Kidney epithelial cell (primary cell): ENCODE measurements around the gene SCN3B. TPM values are rescaled to one million over a fixed set of nuclear protein-coding genes. Genes with fewer than 3 reads are reported as not detected.

Experiments used
- DNase-seq: peaks from one replicate; pipeline ENCODE4 v3.0.0-alpha.2; 2010; ENCODE audit warnings: low read depth
- H3K27me3 ChIP-seq: 2 replicates; pipeline ENCODE4 v1.6.0; 2011; ENCODE audit warnings: low read length; ENCODE audit not compliant: control insufficient read depth, insufficient read depth
- H3K36me3 ChIP-seq: 2 replicates; pipeline ENCODE4 v1.5.1; 2011; ENCODE audit warnings: low read length; ENCODE audit not compliant: control insufficient read depth, insufficient read depth
- H3K4me3 ChIP-seq: 2 replicates; pipeline ENCODE4 v1.5.1; 2011; ENCODE audit warnings: low read depth, mild to moderate bottlenecking, control low read depth, low read length
- total RNA-seq: library from RNA; depleted of rRNA; stranded (reverse); fragments of >200 nt; gene quantifications from 2 replicates; pipeline ENCODE4 v1.2.3, GENCODE V29; 2015
- TF ChIP-seq, protein P1 (sequence below): IDR thresholded peaks from 2 replicates; pipeline ENCODE4 v1.5.1; 2011; ENCODE audit warnings: mild to moderate bottlenecking, moderate library complexity, low read length, control low read depth, inconsistent platforms; ENCODE audit not compliant: insufficient read depth, poor library complexity, severe bottlenecking

SCN3B gene
- total RNA-seq, 1 donor from 2014 or later: 2.1 TPM

DNA sequence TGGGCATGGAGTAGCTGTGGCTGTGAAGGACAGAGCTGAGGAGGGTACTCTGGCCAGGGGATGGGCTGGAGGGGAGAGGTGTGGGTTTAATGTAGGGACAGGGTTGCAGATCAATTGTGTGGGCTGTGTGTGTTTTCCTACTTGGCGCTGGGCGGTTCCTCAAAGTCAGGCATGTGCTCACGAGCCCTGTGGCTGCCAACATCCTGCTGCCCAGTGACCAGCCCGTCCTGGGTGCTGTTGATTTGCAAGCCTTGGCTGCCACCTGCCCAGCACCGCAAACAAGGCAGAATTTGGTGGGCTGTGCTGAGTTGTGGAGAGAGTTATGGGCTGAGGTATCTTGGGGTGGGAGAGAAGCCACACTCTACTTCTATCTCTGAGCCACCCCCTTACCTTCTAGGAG is 69.2 kb downstream of the SCN3B start:
- Histone ChIP-seq H3K27me3 (peaks cover 3% of the 10 kb centered on the region), H3K4me3 (no peak overlapping the region), H3K36me3 (no peaks in the 10 kb centered on the region)
- DNase-seq: no peak
- TF ChIP-seq, protein P1, sequence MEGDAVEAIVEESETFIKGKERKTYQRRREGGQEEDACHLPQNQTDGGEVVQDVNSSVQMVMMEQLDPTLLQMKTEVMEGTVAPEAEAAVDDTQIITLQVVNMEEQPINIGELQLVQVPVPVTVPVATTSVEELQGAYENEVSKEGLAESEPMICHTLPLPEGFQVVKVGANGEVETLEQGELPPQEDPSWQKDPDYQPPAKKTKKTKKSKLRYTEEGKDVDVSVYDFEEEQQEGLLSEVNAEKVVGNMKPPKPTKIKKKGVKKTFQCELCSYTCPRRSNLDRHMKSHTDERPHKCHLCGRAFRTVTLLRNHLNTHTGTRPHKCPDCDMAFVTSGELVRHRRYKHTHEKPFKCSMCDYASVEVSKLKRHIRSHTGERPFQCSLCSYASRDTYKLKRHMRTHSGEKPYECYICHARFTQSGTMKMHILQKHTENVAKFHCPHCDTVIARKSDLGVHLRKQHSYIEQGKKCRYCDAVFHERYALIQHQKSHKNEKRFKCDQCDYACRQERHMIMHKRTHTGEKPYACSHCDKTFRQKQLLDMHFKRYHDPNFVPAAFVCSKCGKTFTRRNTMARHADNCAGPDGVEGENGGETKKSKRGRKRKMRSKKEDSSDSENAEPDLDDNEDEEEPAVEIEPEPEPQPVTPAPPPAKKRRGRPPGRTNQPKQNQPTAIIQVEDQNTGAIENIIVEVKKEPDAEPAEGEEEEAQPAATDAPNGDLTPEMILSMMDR: no peak

DNA sequence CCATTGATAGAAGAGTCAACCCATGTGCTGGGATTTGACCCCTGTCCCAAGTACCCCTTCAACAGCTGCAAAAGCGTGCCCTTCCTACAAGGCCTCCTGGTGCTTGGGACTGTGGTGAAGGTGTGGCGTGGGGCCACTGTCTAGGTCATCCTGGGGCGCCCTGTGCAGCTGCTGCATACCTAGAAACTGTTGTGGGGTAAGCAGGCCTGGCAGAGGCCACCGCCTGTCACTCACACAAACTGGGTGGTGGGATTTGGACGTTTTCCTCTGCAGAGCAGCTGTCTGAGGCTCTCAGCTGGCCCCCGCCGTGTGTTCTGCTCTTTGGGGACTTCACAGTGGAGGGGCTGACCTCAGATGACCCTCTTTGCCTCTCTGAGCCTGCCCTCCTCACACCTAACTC is 69.7 kb downstream of the SCN3B start:
- no peak overlapping the region for H3K4me3 ChIP-seq
- H3K27me3 ChIP-seq: peaks cover 4% of the 10 kb centered on the region
- no peaks in the 10 kb centered on the region for H3K36me3 ChIP-seq
- no peak for DNase-seq
- TF ChIP-seq, protein P1: no peak

DNA sequence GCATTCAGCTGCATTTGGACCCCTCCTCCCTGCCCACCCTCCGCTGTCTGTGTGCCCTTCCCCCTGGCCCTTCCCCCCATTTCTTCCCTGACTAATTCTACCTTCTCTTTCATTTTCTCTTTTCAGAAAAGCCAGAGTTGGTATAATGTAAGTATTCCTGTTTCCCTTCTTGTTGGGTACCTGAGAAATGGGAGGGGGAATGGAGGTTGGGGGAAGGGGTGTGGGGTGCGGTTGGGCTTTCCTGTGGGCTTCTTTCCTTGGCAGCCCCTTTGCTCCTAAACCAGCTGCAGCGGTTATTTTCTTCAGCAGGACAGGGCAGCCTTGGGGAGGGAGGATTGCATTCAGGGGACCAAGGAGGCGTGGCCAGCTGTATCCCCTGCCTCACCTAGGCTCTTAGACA is 70.2 kb downstream of the SCN3B start:
- no peak for DNase-seq
- Histone ChIP-seq H3K36me3 (no peaks in the 10 kb centered on the region), H3K27me3 (peaks cover 4% of the 10 kb centered on the region), H3K4me3 (no peak overlapping the region)
- TF ChIP-seq, protein P1: no peak

DNA sequence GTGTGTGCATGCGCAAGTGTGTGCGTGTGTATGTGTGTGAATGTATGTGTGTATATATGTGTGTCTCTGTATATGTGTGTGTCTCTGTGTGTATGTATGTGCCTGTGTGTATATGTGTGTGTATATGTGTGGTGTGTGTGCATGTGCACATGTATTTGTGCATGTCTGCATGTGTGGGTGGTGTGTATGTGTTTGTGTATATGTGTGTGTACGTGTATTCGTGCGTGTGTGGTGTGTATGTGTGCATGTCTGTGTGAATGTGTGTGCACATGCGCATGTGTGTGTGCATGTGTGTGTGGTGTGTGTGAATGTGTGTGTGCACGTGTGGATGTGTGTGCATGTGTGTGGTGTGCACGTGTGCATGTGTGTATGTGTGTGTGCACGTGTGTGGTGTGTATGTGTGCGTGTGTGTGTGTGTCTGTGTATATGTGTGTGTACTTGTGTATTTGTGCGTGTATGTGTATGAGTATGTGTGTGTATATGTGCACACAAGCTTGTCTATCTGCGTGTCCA is 71.4 kb downstream of the SCN3B start:
- DNase-seq: no peak
- Histone ChIP-seq H3K4me3 (no peak overlapping the region), H3K36me3 (no peaks in the 10 kb centered on the region), H3K27me3 (peaks cover 4% of the 10 kb centered on the region)
- TF ChIP-seq, protein P1: no peak

DNA sequence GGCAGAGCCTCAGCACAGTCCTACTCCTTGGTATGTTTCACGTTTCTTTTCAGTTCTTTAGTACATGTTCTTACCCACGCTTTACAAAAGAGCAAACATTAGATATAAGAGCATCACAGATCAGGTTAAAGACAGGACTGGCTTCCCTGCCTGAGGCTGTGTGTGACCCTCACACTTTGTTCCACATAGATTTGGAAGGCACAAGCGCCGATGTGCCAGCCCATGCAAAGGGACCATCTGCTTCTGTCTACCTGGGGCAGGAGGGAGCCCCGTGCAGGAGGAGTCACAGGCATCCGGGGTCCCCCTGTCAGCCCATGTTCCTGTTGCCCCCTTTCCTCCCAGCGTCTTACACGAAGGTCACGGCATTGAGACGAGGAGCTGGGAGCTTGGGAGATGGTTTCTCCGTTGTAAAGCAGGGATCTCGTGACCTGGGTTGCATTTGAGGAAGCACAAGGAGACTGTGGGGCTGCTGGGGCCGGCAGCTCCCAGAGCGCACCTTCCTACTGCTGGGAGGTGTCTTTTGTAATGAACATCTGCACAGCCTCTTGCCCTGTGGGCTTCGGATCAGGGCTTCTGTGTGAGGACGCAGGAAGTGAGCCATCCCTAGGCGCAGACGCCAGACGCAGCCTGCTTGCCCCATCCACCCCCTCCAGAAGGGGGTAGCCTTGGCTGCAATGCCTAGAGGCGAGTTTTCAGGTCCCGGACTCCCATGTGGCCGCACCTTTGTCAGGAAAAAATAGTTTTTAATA is 72.6 kb downstream of the SCN3B start:
- TF ChIP-seq, protein P1: no peak
- H3K4me3 ChIP-seq: no peak overlapping the region
- peaks cover 4% of the 10 kb centered on the region for H3K27me3 ChIP-seq
- H3K36me3 ChIP-seq: no peaks in the 10 kb centered on the region
- DNase-seq: no peak
